SH-SY5Y (cell line): ENCODE measurements around the gene ZNF460.

ENCODE experiments used
- GATA2 ChIP-seq: IDR thresholded peaks from 2 replicates; pipeline ENCODE4 v1.6.1; 2011; ENCODE audit warnings: mild to moderate bottlenecking, low read depth, low read length
- GATA3 ChIP-seq: IDR thresholded peaks from 2 replicates; pipeline ENCODE4 v1.6.1; 2011; ENCODE audit warnings: low read depth, mild to moderate bottlenecking, low read length, moderate library complexity

- TF ChIP-seq GATA3 (no peak), GATA2 (no peak)
Observed at GRCh38 chr19:57310792-57311191, 30.5 kb downstream of the ZNF460 start.
